GM12874 (cell line): Measurements from ENCODE around the gene NHSL1.
A peak's percentile ranks its signal among the peaks of the same experiment; 100 is the strongest.

Experiments used
- CTCF ChIP-seq: IDR thresholded peaks from 2 replicates; pipeline ENCODE4 v1.5.1; 2011; ENCODE audit warnings: low read depth, mild to moderate bottlenecking, control low read depth, low read length, moderate library complexity; ENCODE audit not compliant: insufficient read depth

NHSL1 gene

DNA sequence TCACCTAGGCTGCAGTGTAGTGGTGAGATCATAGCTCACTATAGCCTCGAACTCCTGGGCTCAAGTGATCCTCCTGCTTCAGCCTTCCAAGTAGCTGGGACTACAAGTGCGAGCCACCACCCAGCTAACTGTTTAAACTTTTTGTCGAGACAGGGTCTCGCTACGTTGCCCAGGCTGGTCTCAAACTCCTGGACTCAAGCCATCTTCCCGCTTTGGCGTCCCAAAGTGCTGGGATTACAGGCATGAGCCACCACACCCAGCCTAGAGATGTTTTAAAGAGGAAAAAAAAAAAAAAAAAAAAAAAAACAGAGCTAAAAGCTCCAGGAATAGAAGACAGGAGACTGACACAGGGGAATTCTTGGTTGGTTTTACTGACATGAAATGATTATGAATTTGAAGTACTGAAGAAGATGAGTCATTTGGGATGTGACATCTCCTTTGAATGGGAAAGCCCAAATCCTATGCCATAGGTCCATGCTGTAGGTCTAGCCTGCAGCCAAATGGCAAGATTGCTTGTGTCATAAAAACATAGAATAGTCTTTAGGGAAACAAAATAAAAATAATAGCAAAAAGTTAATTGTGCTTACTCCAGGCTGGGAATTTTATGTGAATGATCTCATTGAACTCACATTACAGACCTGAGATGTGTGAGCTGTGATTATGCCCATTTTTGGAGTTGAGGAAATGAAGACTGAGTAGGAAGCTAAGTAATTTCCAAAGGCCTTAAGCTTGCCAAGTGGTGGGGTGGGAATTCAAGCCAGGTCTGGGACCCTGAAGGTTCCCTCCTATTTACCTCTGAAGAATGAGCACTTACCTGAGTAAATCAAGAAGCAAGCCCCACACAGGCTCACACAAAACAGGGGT is 24.3 kb upstream of the NHSL1 start:
- no peak for TF ChIP-seq CTCF

GRCh38 chr6:138522611-138523010 is 23.3 kb upstream of the NHSL1 start:
- TF ChIP-seq CTCF: no peak

DNA sequence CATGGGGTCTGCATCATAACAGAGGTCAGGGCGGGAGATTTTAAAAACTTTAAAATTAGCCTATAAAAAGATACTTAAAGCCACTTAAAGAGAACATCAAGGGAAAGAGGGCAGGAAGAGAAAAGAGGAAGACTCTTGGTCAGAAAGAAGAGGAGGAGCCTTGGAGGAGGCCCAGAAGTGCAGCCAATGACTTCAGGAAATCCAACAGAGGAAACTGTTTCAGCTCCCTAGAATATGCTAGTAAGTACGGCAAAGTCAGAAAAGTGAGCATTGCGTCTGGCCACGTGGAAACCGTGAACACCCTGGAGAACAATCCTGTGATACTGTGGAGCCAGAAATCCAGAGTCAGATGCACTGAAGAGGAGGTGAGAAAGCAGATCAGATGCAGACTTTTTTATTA is 22.5 kb upstream of the NHSL1 start:
- TF ChIP-seq CTCF: no peak

GRCh38 chr6:138520463-138520862 is 21.2 kb upstream of the NHSL1 start:
- TF ChIP-seq CTCF: no peak; the same call in 1 of the 2 replicates

DNA sequence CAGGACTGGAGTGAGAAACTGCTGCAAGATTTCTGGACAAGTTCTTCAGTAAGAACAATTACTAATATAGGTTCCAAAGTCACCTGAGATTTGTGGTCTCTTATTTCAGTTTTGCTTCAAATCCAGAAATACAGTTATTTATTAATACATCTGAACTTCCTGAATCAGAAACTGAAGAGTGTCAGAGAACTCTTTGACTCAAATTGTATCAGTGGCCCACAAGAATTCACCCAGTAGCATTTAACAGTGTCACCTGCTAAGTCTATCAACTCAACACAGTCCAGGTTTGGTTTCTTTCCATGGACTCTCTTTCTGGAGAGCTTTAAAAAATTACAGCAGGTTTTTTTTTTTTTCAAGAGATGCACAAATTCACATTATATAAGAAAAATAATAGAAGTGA is 18.8 kb upstream of the NHSL1 start:
- TF ChIP-seq CTCF: no peak

DNA sequence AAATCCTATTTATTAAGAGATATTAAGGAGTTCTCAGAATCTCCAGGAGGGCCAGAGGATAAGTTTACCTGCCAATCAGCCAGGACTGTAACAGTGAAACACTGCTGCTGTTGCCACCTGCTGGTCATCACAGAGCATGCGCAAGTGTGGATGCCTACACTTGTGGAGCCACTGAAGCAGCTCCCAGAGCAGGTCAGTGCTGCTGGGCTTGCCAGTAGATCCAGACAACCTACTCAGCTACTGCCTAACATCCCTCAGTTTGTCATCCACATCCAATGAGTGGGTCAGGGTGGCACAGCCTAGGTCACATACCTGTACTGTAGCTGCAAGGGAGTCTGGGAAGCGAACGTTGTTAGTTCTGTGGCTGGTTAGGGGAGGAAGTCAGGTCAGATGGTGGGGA is 18.3 kb upstream of the NHSL1 start:
- TF ChIP-seq CTCF: peak; percentile 61

GRCh38 chr6:138515657-138516248 is 16.5 kb upstream of the NHSL1 start:
- no peak for TF ChIP-seq CTCF
